Right atrium auricular region (tissue), 2 donors: ENCODE data around the gene WWOX. TPM values are rescaled to one million over a fixed set of nuclear protein-coding genes. Genes with fewer than 3 reads are reported as not detected.

Experiments used
- DNase-seq: peaks from one replicate; pipeline ENCODE4 v3.0.0-alpha.2; 2019; ENCODE audit warnings: low spot score
- H3K27ac ChIP-seq, 2 donors: fragments of 200-600 bp; sonication (generic); 1 replicate in 1 of 2; 2 replicates in 1 of 2; pipeline ENCODE4 v1.5.1; 2016 to 2019
- H3K27me3 ChIP-seq, 2 donors: fragments of 200-600 bp; sonication (generic); one replicate each; pipeline versions ENCODE4 v1.5.1 to v1.6.0; 2017 to 2019
- H3K36me3 ChIP-seq: fragments of 200-600 bp; sonication (generic); one replicate; pipeline ENCODE4 v1.5.1; 2016
- H3K4me1 ChIP-seq, 2 donors: fragments of 200-600 bp; sonication (generic); one replicate each; pipeline versions ENCODE4 v1.5.1 to v1.6.0; 2017 to 2019
- H3K4me3 ChIP-seq, 2 donors: fragments of 200-600 bp; sonication (generic); 1 replicate in 1 of 2; 2 replicates in 1 of 2; pipeline ENCODE4 v1.5.1; 2017 to 2019; ENCODE audit warnings: mild to moderate bottlenecking in 1 of 2, moderate library complexity in 1 of 2
- H3K9me3 ChIP-seq, 2 donors: fragments of 200-600 bp; sonication (generic); one replicate each; pipeline ENCODE4 v1.5.1; 2019
- CTCF ChIP-seq, 2 donors: fragments of 200-600 bp; sonication (generic); IDR thresholded peaks; one replicate each; pipeline ENCODE4 v1.5.1; 2019; ENCODE audit warnings: antibody characterized with exemption in 2 of 2
- total RNA-seq, 2 donors: library from RNA; depleted of rRNA; stranded (reverse); fragments of >200 nt; gene quantifications; one replicate each; pipeline ENCODE4 v1.1.0, GENCODE V29; 2016

The WWOX gene
- total RNA-seq, 2 donors from 2014 or later: 14.8 to 20.8 TPM

- Histone ChIP-seq H3K27me3 (no peaks in the 10 kb centered on the region), H3K9me3 (no peaks in the 10 kb centered on the region), H3K4me3 (no peak overlapping the region), H3K36me3 (no peaks in the 10 kb centered on the region), H3K4me1 (no peaks in the 10 kb centered on the region), H3K27ac (no peak overlapping the region)
- no peak for DNase-seq
- TF ChIP-seq CTCF (IDR thresholded peaks at IDR 0.05): peak in 1 of 2 donors; percentile 57
Measured at GRCh38 chr16:78227855-78228254, 128.4 kb downstream of the WWOX start.

DNA sequence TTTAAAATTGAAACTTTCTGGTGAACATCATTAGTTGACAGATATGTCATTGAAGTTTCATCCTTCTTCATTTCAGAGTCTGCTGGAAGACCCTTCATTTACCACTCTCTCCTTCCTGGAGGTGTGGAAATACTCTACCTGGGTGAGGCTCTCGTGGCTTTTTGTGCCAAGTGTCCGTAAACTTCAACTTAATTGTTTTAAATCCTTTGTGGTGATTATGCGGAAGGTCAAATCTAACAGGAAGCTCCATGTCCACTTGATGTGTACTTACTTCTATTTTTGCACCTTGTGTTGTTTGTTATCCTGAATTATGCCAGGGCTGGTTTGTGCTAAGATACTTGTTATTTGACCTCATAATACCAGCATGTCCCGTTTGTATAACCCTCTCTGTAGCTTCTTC, 129.2 kb downstream of the WWOX start:
- Histone ChIP-seq H3K4me3 (no peak overlapping the region), H3K27me3 (no peaks in the 10 kb centered on the region), H3K9me3 (no peaks in the 10 kb centered on the region), H3K36me3 (no peaks in the 10 kb centered on the region), H3K27ac (no peak overlapping the region), H3K4me1 (no peaks in the 10 kb centered on the region)
- DNase-seq: no peak
- TF ChIP-seq CTCF (IDR thresholded peaks at IDR 0.05): no peak

DNA sequence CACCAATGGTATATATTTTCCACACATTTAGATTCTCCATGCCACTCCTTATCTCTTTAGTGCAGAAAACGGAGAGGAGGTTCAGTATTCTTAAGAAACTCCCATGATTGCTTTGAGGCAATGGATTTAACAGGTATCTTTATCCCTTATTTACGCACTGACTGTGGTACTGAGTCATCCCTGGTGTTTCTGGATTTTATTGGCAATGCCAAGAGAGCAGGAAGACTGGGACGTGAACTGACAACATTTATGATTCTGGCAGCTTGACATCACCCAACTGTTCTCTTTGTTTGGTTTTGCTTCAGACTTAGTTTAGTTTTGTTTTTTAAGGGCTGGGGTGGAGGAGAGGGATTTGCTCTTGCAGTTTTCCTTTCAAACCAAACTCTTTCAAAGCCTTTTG, 131.4 kb downstream of the WWOX start:
- no peak for DNase-seq
- no peaks in the 10 kb centered on the region for H3K9me3 ChIP-seq
- H3K36me3 ChIP-seq: no peaks in the 10 kb centered on the region
- no peaks in the 10 kb centered on the region for H3K27me3 ChIP-seq
- no peak overlapping the region for H3K4me3 ChIP-seq
- no peaks in the 10 kb centered on the region for H3K4me1 ChIP-seq
- H3K27ac ChIP-seq: no peak overlapping the region
- no peak for TF ChIP-seq CTCF (IDR thresholded peaks at IDR 0.05)

- Histone ChIP-seq H3K4me1 (no peaks in the 10 kb centered on the region), H3K27ac (no peak overlapping the region), H3K4me3 (no peak overlapping the region), H3K27me3 (no peaks in the 10 kb centered on the region), H3K9me3 (no peaks in the 10 kb centered on the region), H3K36me3 (no peaks in the 10 kb centered on the region)
- DNase-seq: peak; percentile 75
- peak; percentile 83 to 90 for TF ChIP-seq CTCF (IDR thresholded peaks at IDR 0.05)
Measured at GRCh38 chr16:78235168-78235800, 135.8 kb downstream of the WWOX start.

- Histone ChIP-seq H3K27ac (no peak overlapping the region), H3K9me3 (no peaks in the 10 kb centered on the region), H3K4me3 (no peak overlapping the region), H3K36me3 (no peaks in the 10 kb centered on the region), H3K27me3 (no peaks in the 10 kb centered on the region), H3K4me1 (no peaks in the 10 kb centered on the region)
- no peak for TF ChIP-seq CTCF (IDR thresholded peaks at IDR 0.05)
- no peak for DNase-seq
Measured at GRCh38 chr16:78235876-78236275, 136.4 kb downstream of the WWOX start.

GRCh38 chr16:78237841-78238240, 138.4 kb downstream of the WWOX start:
- no peak for DNase-seq
- H3K36me3 ChIP-seq: no peaks in the 10 kb centered on the region
- H3K4me3 ChIP-seq: no peak overlapping the region
- H3K9me3 ChIP-seq: no peaks in the 10 kb centered on the region
- no peaks in the 10 kb centered on the region for H3K27me3 ChIP-seq
- no peak overlapping the region for H3K27ac ChIP-seq
- TF ChIP-seq CTCF (IDR thresholded peaks at IDR 0.05): no peak
- no peaks in the 10 kb centered on the region for H3K4me1 ChIP-seq
